ENCODE results near the gene ABAT. TPM values are rescaled to one million over a fixed set of nuclear protein-coding genes. Genes with fewer than 3 reads are reported as not detected.

ABAT gene
- total RNA-seq, 2 donors from 2014 or later: 8.7 TPM

Other genes with a start within 250 kb of the ABAT start
- gene TMEM114, start 84.1 kb upstream of the ABAT start, total RNA-seq: not detected
- gene METTL22, start 52.9 kb upstream of the ABAT start, total RNA-seq: 10 to 100 TPM; 29.8 to 65.9 TPM
- gene TMEM186, start 123.0 kb downstream of the ABAT start, total RNA-seq: 10 to 100 TPM; 11.8 to 12.1 TPM
- 100 to 1,000 TPM in 1 of 2 donors, 10 to 100 TPM in 1; 61.6 to 105 TPM for gene PMM2, start 123.2 kb downstream of the ABAT start, total RNA-seq
- gene CARHSP1, start 194.4 kb downstream of the ABAT start, total RNA-seq: 10 to 100 TPM; 66.5 to 70.7 TPM
- gene LITAFD, start 207.7 kb downstream of the ABAT start, total RNA-seq: not detected